CD4-positive, CD25-positive, alpha-beta regulatory T cell (primary cell): ENCODE results near the gene BEGAIN. TPM values are rescaled to one million over a fixed set of nuclear protein-coding genes. Genes with fewer than 3 reads are reported as not detected.

Experiments used
- ATAC-seq, 2 donors: fragments of 150-1000 bp; cut with Tn5 transposase; one replicate each; pipeline ENCODE4 v1.10.0; 2021; ENCODE audit warnings: low read depth in 2 of 2, moderate number of reproducible peaks in 2 of 2, moderate library complexity in 1 of 2
- DNase-seq, 3 donors: peaks; one replicate each; pipeline versions ENCODE4 v3.0.0 to v3.0.0-alpha.2; 2012 to 2022; ENCODE audit warnings: mixed read lengths in 1 of 3
- H3K27ac ChIP-seq: one replicate; pipeline ENCODE4 v1.7.0; 2013; ENCODE audit warnings: mild to moderate bottlenecking, low read length; ENCODE audit not compliant: insufficient read depth, poor library complexity, severe bottlenecking
- H3K27me3 ChIP-seq: one replicate; pipeline ENCODE4 v1.7.0; 2013; ENCODE audit warnings: low read length; ENCODE audit not compliant: control insufficient read depth, insufficient read depth
- H3K36me3 ChIP-seq: one replicate; pipeline ENCODE4 v1.7.0; 2013; ENCODE audit warnings: mild to moderate bottlenecking, low read length, moderate library complexity; ENCODE audit not compliant: control insufficient read depth, insufficient read depth
- H3K4me1 ChIP-seq: 2 replicates; pipeline ENCODE4 v1.7.0; 2013; ENCODE audit warnings: mild to moderate bottlenecking, low read length; ENCODE audit not compliant: insufficient read depth, control insufficient read depth, poor library complexity, severe bottlenecking
- H3K4me3 ChIP-seq: one replicate; pipeline ENCODE4 v1.7.0; 2013; ENCODE audit warnings: low read depth, mild to moderate bottlenecking, low read length, moderate library complexity
- H3K9me3 ChIP-seq, 2 experiments: 1 replicate in 1 of 2; 2 replicates in 1 of 2; pipeline ENCODE4 v1.7.0; 2013; ENCODE audit warnings: low read length in 2 of 2, mild to moderate bottlenecking in 1 of 2, moderate library complexity in 1 of 2; ENCODE audit not compliant: control insufficient read depth in 2 of 2
- H3K27ac Mint-ChIP-seq, 3 donors: one replicate each; pipeline ENCODE4 v1.8.0; 2020 to 2022; ENCODE audit warnings: mild to moderate bottlenecking in 3 of 3, mixed read lengths in 3 of 3, moderate library complexity in 2 of 3
- H3K27me3 Mint-ChIP-seq: one replicate; pipeline ENCODE4 v1.8.0; 2022; ENCODE audit warnings: mild to moderate bottlenecking, mixed read lengths
- H3K36me3 Mint-ChIP-seq: one replicate; pipeline ENCODE4 v1.8.0; 2020; ENCODE audit warnings: mixed read lengths
- H3K4me1 Mint-ChIP-seq, 4 donors: one replicate each; pipeline ENCODE4 v1.8.0; 2020 to 2022; ENCODE audit warnings: mixed read lengths in 4 of 4, mild to moderate bottlenecking in 1 of 4
- H3K4me3 Mint-ChIP-seq, 4 donors: one replicate each; pipeline ENCODE4 v1.8.0; 2020 to 2022; ENCODE audit warnings: mild to moderate bottlenecking in 4 of 4, mixed read lengths in 4 of 4, moderate library complexity in 3 of 4
- H3K9me3 Mint-ChIP-seq, 7 donors: one replicate each; pipeline ENCODE4 v1.8.0; 2020 to 2022; ENCODE audit warnings: mixed read lengths in 7 of 7, mild to moderate bottlenecking in 3 of 7, moderate library complexity in 2 of 7
- polyA plus RNA-seq, 4 donors: library from polyadenylated mRNA; unstranded; fragments of 300-500 nt; fragmentation: Illumina TruSeq; gene quantifications; one replicate each; pipeline ENCODE4 v1.2.3, GENCODE V29; 2021
- total RNA-seq: library from RNA; stranded (reverse); gene quantifications from one replicate; pipeline ENCODE4 v1.2.3, GENCODE V29; 2022

Gene BEGAIN, protein sequence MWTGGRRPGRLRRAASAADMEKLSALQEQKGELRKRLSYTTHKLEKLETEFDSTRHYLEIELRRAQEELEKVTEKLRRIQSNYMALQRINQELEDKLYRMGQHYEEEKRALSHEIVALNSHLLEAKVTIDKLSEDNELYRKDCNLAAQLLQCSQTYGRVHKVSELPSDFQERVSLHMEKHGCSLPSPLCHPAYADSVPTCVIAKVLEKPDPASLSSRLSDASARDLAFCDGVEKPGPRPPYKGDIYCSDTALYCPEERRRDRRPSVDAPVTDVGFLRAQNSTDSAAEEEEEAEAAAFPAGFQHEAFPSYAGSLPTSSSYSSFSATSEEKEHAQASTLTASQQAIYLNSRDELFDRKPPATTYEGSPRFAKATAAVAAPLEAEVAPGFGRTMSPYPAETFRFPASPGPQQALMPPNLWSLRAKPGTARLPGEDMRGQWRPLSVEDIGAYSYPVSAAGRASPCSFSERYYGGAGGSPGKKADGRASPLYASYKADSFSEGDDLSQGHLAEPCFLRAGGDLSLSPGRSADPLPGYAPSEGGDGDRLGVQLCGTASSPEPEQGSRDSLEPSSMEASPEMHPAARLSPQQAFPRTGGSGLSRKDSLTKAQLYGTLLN
- total RNA-seq (1.3 TPM), polyA plus RNA-seq (under 1 TPM in 3 of 4 donors, not detected in 1; 0.29 to 0.53 (median 0.47) TPM)

DNA sequence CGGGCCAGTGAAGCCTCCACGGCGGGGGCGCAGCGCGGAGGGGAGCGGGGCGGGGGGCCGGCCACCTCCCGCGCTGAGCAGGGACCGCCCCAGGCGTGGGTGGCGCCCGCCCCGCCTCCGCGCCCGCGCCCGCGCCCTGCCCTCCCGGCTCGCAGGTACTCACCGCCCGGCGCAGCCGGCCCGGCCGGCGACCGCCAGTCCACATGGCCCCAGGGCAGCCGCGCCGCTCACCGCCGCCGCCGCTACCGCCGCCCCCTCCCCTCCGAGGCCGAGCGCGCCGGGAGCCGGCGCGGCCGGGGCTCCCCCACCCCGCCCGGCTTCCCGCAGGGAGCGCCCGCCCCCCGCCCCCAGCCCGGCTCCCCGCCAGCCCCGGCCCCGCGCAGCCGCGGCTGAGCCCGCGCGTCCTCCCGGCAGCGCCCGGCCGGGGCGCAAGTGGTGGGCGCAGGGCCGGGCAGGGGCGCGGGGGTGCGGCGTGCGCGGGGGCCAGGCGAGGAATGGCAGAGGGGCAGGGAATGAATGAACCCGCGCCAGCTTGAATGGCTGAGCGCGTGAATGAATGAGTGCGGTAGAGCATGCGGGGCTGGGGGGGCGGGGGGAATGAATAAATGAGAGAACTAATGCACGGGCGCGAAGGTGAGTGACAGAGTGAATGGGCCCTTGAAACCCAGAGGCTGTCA lies at the start of gene BEGAIN:
Gene BEGAIN (minus strand): TSS at position 332 of the 677 bp plus-strand sequence. CDS start 127 bp downstream, at position 205.
- Histone ChIP-seq H3K9me3 (no peaks in the 10 kb centered on the region), H3K4me3 (no peak within 1 kb of the TSS), H3K27me3 (peaks cover 3% of the 10 kb centered on the region), H3K36me3 (no peaks in the 10 kb centered on the region), H3K27ac (no peak within 1 kb of the TSS), H3K4me1 (peaks cover 10% of the 10 kb centered on the region)
- peaks cover 0 to 7% (median 1%) of the 10 kb centered on the region in 4 donors for H3K4me1 Mint-ChIP-seq
- H3K9me3 Mint-ChIP-seq, result no peaks in the 10 kb centered on the region
- DNase-seq, result no peak
- H3K36me3 Mint-ChIP-seq, result no peaks in the 10 kb centered on the region
- peaks cover 31% of the 10 kb centered on the region for H3K27me3 Mint-ChIP-seq
- peak in 1 of 2 donors; percentile 23 for ATAC-seq
- peak within 1 kb of the TSS in 2 of 4 donors; percentile 44 to 79 for H3K4me3 Mint-ChIP-seq
- no peak within 1 kb of the TSS for H3K27ac Mint-ChIP-seq

DNA sequence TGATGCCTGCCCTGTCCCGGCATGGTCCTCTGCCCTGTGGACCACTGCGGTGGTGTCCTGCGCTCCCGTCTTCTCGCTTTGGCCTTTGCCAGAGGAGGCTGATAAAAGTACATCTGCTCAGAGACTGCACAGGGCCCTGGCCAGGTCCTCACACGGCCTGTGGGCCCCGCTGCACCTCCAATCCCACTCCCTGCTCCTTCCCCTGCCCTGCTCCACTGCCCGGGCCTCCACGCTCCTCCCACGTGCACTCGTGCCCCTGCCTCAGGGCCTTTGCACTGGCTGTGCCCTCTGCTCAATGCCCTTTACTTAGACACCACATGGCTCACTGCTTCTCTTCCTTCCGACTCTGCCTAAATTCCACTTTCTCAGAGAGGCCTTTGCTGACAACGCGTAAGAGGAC lies 49.3 kb upstream of the BEGAIN start:
- no peak overlapping the region for H3K4me3 ChIP-seq
- peaks cover 4 to 47% (median 29%) of the 10 kb centered on the region in 4 donors for H3K4me1 Mint-ChIP-seq
- H3K9me3 ChIP-seq, result no peaks in the 10 kb centered on the region
- no peaks in the 10 kb centered on the region for H3K36me3 ChIP-seq
- DNase-seq (no peak), ATAC-seq (no peak)
- H3K9me3 Mint-ChIP-seq, result no peaks in the 10 kb centered on the region
- peak overlapping the region in 2 of 3 donors; percentile 47 to 65 for H3K27ac Mint-ChIP-seq
- H3K27ac ChIP-seq, result no peak overlapping the region
- peaks cover 11% of the 10 kb centered on the region for H3K27me3 Mint-ChIP-seq
- H3K27me3 ChIP-seq, result no peaks in the 10 kb centered on the region
- no peaks in the 10 kb centered on the region for H3K36me3 Mint-ChIP-seq
- H3K4me3 Mint-ChIP-seq, result no peak overlapping the region
- H3K4me1 ChIP-seq, result peaks cover 38% of the 10 kb centered on the region

DNA sequence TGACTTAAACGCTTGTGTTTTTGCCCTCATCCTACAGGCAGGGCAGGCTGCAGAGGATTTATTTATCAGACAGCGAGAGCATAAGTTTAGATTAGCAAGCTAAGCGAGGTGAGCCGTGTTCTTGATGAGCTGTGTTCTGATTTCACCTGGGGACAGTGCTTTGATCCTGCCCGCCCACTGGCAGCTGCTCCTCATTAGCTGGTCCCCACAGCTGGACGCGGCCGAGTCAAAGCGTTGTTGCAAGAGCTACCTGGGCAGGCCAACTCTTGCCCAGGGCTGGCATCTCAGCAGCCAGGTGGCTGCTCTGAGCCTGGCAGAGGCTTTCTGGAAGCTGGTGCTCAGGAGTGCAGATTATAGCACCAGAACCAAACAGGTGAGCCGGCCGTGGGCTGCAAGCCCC lies 46.8 kb upstream of the BEGAIN start:
- no peak overlapping the region for H3K27ac Mint-ChIP-seq
- peaks cover 10% of the 10 kb centered on the region for H3K27me3 Mint-ChIP-seq
- no peak overlapping the region for H3K27ac ChIP-seq

DNA sequence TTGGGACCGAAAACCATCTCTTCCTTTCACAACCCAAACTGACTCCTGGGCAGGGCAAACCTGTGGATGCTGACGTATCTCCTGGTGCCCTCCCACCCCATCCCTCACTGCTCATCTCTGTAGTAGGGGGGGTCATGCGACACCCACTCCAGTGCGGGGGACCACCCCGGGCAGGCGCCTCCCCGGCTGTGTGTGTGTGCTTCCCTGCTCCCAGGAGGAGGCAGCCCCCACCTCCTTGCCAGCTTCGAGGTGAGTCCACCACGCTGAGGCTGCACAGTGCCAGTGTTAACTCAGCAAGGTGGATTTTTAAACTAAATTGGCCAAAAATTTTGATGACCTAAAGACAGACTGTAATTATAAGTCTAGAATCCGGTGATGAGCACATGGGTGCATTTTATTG lies 46.2 kb upstream of the BEGAIN start:
- peaks cover 10% of the 10 kb centered on the region for H3K27me3 Mint-ChIP-seq
- no peaks in the 10 kb centered on the region for H3K27me3 ChIP-seq
- ATAC-seq, result no peak
- H3K27ac ChIP-seq, result no peak overlapping the region
- peaks cover 7% of the 10 kb centered on the region for H3K4me1 ChIP-seq
- no peaks in the 10 kb centered on the region for H3K9me3 ChIP-seq
- no peak overlapping the region for H3K4me3 Mint-ChIP-seq
- H3K36me3 ChIP-seq, result no peaks in the 10 kb centered on the region
- H3K4me1 Mint-ChIP-seq, result peaks cover 0 to 19% (median 5%) of the 10 kb centered on the region in 4 donors
- no peak overlapping the region for H3K4me3 ChIP-seq
- no peak for DNase-seq
- H3K36me3 Mint-ChIP-seq, result no peaks in the 10 kb centered on the region
- no peaks in the 10 kb centered on the region for H3K9me3 Mint-ChIP-seq
- H3K27ac Mint-ChIP-seq, result no peak overlapping the region

More for the DNA sequence above, 46.8 kb upstream of the BEGAIN start:
- Histone ChIP-seq H3K36me3 (no peaks in the 10 kb centered on the region), H3K9me3 (no peaks in the 10 kb centered on the region), H3K4me1 (peaks cover 13% of the 10 kb centered on the region), H3K4me3 (no peak overlapping the region), H3K27me3 (no peaks in the 10 kb centered on the region)
- H3K4me1 Mint-ChIP-seq, result peaks cover 0 to 23% (median 9%) of the 10 kb centered on the region in 4 donors
- no peaks in the 10 kb centered on the region for H3K9me3 Mint-ChIP-seq
- H3K36me3 Mint-ChIP-seq, result no peaks in the 10 kb centered on the region
- DNase-seq (no peak), ATAC-seq (no peak)
- H3K4me3 Mint-ChIP-seq, result no peak overlapping the region

DNA sequence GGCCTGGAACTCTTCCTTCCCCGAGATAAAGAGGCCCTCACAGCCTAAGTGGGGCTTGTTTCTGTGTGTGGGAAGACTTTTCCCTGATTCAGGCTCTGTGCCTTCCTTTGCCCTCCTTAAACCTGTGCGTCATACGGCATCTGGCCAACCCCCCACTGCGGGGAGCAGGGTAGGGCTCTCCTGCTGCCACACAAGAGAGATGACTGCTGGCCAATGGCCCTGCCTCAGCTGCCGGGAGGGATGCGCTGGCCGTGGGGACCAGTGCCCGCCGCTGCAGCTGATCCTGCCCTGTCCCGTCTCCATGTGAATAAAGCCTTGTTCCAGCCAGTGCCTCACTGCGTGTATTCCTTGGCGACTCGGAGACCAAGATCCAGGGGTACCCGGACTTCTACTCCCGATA lies 42.5 kb upstream of the BEGAIN start:
- peaks cover 0 to 6% (median 0%) of the 10 kb centered on the region in 7 donors for H3K9me3 Mint-ChIP-seq
- Histone ChIP-seq H3K4me3 (no peak overlapping the region), H3K27me3 (no peaks in the 10 kb centered on the region), H3K4me1 (no peaks in the 10 kb centered on the region), H3K9me3 (no peaks in the 10 kb centered on the region), H3K27ac (no peak overlapping the region), H3K36me3 (no peaks in the 10 kb centered on the region)
- ATAC-seq (no peak), DNase-seq (no peak)
- H3K27ac Mint-ChIP-seq, result peak overlapping the region in 1 of 3 donors; percentile 15
- no peaks in the 10 kb centered on the region for H3K36me3 Mint-ChIP-seq
- peaks cover 9% of the 10 kb centered on the region for H3K27me3 Mint-ChIP-seq
- peaks cover 0 to 6% (median 3%) of the 10 kb centered on the region in 4 donors for H3K4me1 Mint-ChIP-seq
- no peak overlapping the region for H3K4me3 Mint-ChIP-seq

DNA sequence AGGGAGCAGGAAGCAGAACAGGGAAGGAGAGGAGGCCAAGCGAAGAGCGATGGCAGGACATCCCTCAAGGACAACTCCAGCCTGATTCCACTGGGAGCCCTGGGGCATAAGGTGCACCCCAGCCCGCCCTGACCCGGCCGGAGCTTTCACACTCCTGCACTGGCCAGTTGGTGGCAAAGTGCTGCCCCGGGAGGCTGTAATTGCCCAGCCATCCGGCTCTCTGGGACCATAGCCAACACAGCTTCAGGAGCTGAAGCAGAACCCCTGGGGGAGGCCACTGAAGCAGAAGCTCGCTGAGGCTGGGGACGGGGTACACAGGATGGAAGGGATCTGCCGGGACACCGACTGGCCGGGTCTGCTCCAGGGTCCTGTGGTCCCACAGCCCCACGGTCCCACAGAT lies 41.9 kb upstream of the BEGAIN start:
- Mint-ChIP-seq H3K27me3 (peaks cover 9% of the 10 kb centered on the region), H3K36me3 (no peaks in the 10 kb centered on the region), H3K4me1 (peaks cover 0 to 5% (median 2%) of the 10 kb centered on the region in 4 donors), H3K9me3 (peaks cover 0 to 8% (median 2%) of the 10 kb centered on the region in 7 donors), H3K4me3 (no peak overlapping the region), H3K27ac (no peak overlapping the region)
- H3K9me3 ChIP-seq, result no peaks in the 10 kb centered on the region
- H3K4me3 ChIP-seq, result no peak overlapping the region
- H3K36me3 ChIP-seq, result no peaks in the 10 kb centered on the region
- ATAC-seq (no peak), DNase-seq (no peak)
- H3K27ac ChIP-seq, result no peak overlapping the region
- no peaks in the 10 kb centered on the region for H3K27me3 ChIP-seq
- no peaks in the 10 kb centered on the region for H3K4me1 ChIP-seq

DNA sequence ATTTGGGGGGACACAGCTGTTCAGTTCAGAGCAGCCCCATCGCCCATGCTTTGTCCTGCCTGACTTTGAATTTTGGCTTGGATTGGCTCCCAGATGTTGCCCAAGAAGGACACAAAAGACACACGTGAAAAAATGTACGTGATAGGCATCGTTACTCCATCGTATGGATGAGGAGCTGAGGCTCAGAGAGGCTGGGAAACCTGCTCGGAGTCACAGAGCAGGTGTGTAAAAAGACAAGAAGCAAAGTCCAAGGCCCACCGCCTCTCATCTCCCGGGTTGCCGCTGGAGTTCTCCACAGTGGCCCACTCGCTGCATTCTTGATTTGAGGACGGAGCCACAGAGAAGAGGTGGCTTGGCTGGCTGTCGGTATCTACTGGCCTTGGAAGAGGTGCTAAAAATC lies 41.0 kb upstream of the BEGAIN start:
- DNase-seq (no peak), ATAC-seq (no peak)
- Histone ChIP-seq H3K36me3 (no peaks in the 10 kb centered on the region), H3K4me3 (no peak overlapping the region), H3K27ac (no peak overlapping the region), H3K9me3 (no peaks in the 10 kb centered on the region), H3K27me3 (no peaks in the 10 kb centered on the region), H3K4me1 (no peaks in the 10 kb centered on the region)
- no peaks in the 10 kb centered on the region for H3K36me3 Mint-ChIP-seq
- peaks cover 9% of the 10 kb centered on the region for H3K27me3 Mint-ChIP-seq
- H3K27ac Mint-ChIP-seq, result peak overlapping the region in 1 of 3 donors; percentile 38
- no peak overlapping the region for H3K4me3 Mint-ChIP-seq
- H3K9me3 Mint-ChIP-seq, result peaks cover 0 to 8% (median 2%) of the 10 kb centered on the region in 7 donors
- peaks cover 0 to 5% (median 0%) of the 10 kb centered on the region in 4 donors for H3K4me1 Mint-ChIP-seq
